Measurements from ENCODE around the gene DNAJC28.

- TF ChIP-seq POLR2A (IDR thresholded peaks at IDR 0.05) (no peak), CTCF (IDR thresholded peaks at IDR 0.05) (no peak)
Observed at GRCh38 chr21:33478935-33479678, 12.4 kb downstream of the DNAJC28 start.

Data from testis (tissue), 2 donors.